Measurements from ENCODE around the gene SFXN2.

SFXN2 gene

GRCh38 chr10:102721954-102722353 lies 7.5 kb downstream of the SFXN2 start:
- peaks cover 18% of the 10 kb centered on the region; the same call in 1 of the 2 replicates for H3K4me1 ChIP-seq (ENCODE audit: control insufficient read depth, insufficient read depth, low read length)
- H3K36me3 ChIP-seq (ENCODE audit: control insufficient read depth, insufficient read depth, low read length), result peaks cover 32% of the 10 kb centered on the region
- no peak overlapping the region for H3K9ac ChIP-seq (ENCODE audit: low read length)
- no peak overlapping the region for H3K27ac ChIP-seq (ENCODE audit: low read depth, low read length)
- H3K27me3 ChIP-seq (ENCODE audit: control insufficient read depth, insufficient read depth, low read length), result no peaks in the 10 kb centered on the region
- H3K4me3 ChIP-seq (ENCODE audit: low read depth, low read length), result no peak overlapping the region
- H3K9me3 ChIP-seq (ENCODE audit: control insufficient read depth, insufficient read depth, low read depth, low read length), result no peaks in the 10 kb centered on the region

GRCh38 chr10:102723989-102724388 lies 9.6 kb downstream of the SFXN2 start:
- no peak overlapping the region for H3K9ac ChIP-seq (ENCODE audit: low read length)
- no peak overlapping the region for H3K27ac ChIP-seq (ENCODE audit: low read depth, low read length)
- no peaks in the 10 kb centered on the region for H3K27me3 ChIP-seq (ENCODE audit: control insufficient read depth, insufficient read depth, low read length)
- H3K36me3 ChIP-seq (ENCODE audit: control insufficient read depth, insufficient read depth, low read length), result peaks cover 44% of the 10 kb centered on the region
- no peak overlapping the region for H3K4me3 ChIP-seq (ENCODE audit: low read depth, low read length)
- no peaks in the 10 kb centered on the region for H3K9me3 ChIP-seq (ENCODE audit: control insufficient read depth, insufficient read depth, low read depth, low read length)
- no peaks in the 10 kb centered on the region for H3K4me1 ChIP-seq (ENCODE audit: control insufficient read depth, insufficient read depth, low read length)

GRCh38 chr10:102726274-102726673 lies 11.8 kb downstream of the SFXN2 start:
- H3K36me3 ChIP-seq (ENCODE audit: control insufficient read depth, insufficient read depth, low read length), result peaks cover 58% of the 10 kb centered on the region
- no peak overlapping the region for H3K9ac ChIP-seq (ENCODE audit: low read length)
- no peak overlapping the region for H3K4me3 ChIP-seq (ENCODE audit: low read depth, low read length)
- no peak overlapping the region for H3K27ac ChIP-seq (ENCODE audit: low read depth, low read length)
- no peaks in the 10 kb centered on the region for H3K4me1 ChIP-seq (ENCODE audit: control insufficient read depth, insufficient read depth, low read length)
- H3K27me3 ChIP-seq (ENCODE audit: control insufficient read depth, insufficient read depth, low read length), result no peaks in the 10 kb centered on the region
- H3K9me3 ChIP-seq (ENCODE audit: control insufficient read depth, insufficient read depth, low read depth, low read length), result no peaks in the 10 kb centered on the region

- Histone ChIP-seq H3K9me3 (ENCODE audit: control insufficient read depth, insufficient read depth, low read depth, low read length) (no peaks in the 10 kb centered on the region), H3K27ac (ENCODE audit: low read depth, low read length) (no peak overlapping the region), H3K36me3 (ENCODE audit: control insufficient read depth, insufficient read depth, low read length) (peaks cover 62% of the 10 kb centered on the region)
Measured at GRCh38 chr10:102727037-102727818, 12.8 kb downstream of the SFXN2 start.

GRCh38 chr10:102729029-102730026 lies 14.9 kb downstream of the SFXN2 start:
- no peak overlapping the region for H3K27ac ChIP-seq (ENCODE audit: low read depth, low read length)
- H3K27me3 ChIP-seq (ENCODE audit: control insufficient read depth, insufficient read depth, low read length), result no peaks in the 10 kb centered on the region
- H3K4me1 ChIP-seq (ENCODE audit: control insufficient read depth, insufficient read depth, low read length), result peaks cover under 1% of the 10 kb centered on the region; the same call in 1 of the 2 replicates
- H3K4me3 ChIP-seq (ENCODE audit: low read depth, low read length), result no peak overlapping the region
- H3K36me3 ChIP-seq (ENCODE audit: control insufficient read depth, insufficient read depth, low read length), result peaks cover 73% of the 10 kb centered on the region
- H3K9ac ChIP-seq (ENCODE audit: low read length), result no peak overlapping the region
- H3K9me3 ChIP-seq (ENCODE audit: control insufficient read depth, insufficient read depth, low read depth, low read length), result no peaks in the 10 kb centered on the region

More at GRCh38 chr10:102727037-102727818, 12.8 kb downstream of the SFXN2 start:
- H3K9ac ChIP-seq (ENCODE audit: low read length), result no peak overlapping the region
- H3K4me3 ChIP-seq (ENCODE audit: low read depth, low read length), result no peak overlapping the region
- no peaks in the 10 kb centered on the region for H3K27me3 ChIP-seq (ENCODE audit: control insufficient read depth, insufficient read depth, low read length)
- H3K4me1 ChIP-seq (ENCODE audit: control insufficient read depth, insufficient read depth, low read length), result no peaks in the 10 kb centered on the region

- Histone ChIP-seq H3K4me1 (ENCODE audit: control insufficient read depth, insufficient read depth, low read length) (peaks cover 12% of the 10 kb centered on the region; the same call in 1 of the 2 replicates), H3K36me3 (ENCODE audit: control insufficient read depth, insufficient read depth, low read length) (peaks cover 77% of the 10 kb centered on the region), H3K9me3 (ENCODE audit: control insufficient read depth, insufficient read depth, low read depth, low read length) (no peaks in the 10 kb centered on the region), H3K9ac (ENCODE audit: low read length) (no peak overlapping the region), H3K27me3 (ENCODE audit: control insufficient read depth, insufficient read depth, low read length) (no peaks in the 10 kb centered on the region), H3K27ac (ENCODE audit: low read depth, low read length) (no peak overlapping the region), H3K4me3 (ENCODE audit: low read depth, low read length) (no peak overlapping the region)
Measured at GRCh38 chr10:102731222-102731800, 16.9 kb downstream of the SFXN2 start.

GRCh38 chr10:102732661-102733060 lies 18.2 kb downstream of the SFXN2 start:
- Histone ChIP-seq H3K9ac (ENCODE audit: low read length) (no peak overlapping the region), H3K4me1 (ENCODE audit: control insufficient read depth, insufficient read depth, low read length) (peaks cover 12% of the 10 kb centered on the region; the same call in 1 of the 2 replicates), H3K27me3 (ENCODE audit: control insufficient read depth, insufficient read depth, low read length) (no peaks in the 10 kb centered on the region), H3K4me3 (ENCODE audit: low read depth, low read length) (no peak overlapping the region), H3K27ac (ENCODE audit: low read depth, low read length) (no peak overlapping the region), H3K9me3 (ENCODE audit: control insufficient read depth, insufficient read depth, low read depth, low read length) (no peaks in the 10 kb centered on the region), H3K36me3 (ENCODE audit: control insufficient read depth, insufficient read depth, low read length) (peaks cover 70% of the 10 kb centered on the region)

GRCh38 chr10:102735065-102735562 lies 20.7 kb downstream of the SFXN2 start:
- H3K27ac ChIP-seq (ENCODE audit: low read depth, low read length), result no peak overlapping the region
- no peaks in the 10 kb centered on the region for H3K9me3 ChIP-seq (ENCODE audit: control insufficient read depth, insufficient read depth, low read depth, low read length)
- H3K27me3 ChIP-seq (ENCODE audit: control insufficient read depth, insufficient read depth, low read length), result no peaks in the 10 kb centered on the region
- H3K36me3 ChIP-seq (ENCODE audit: control insufficient read depth, insufficient read depth, low read length), result peaks cover 62% of the 10 kb centered on the region
- no peak overlapping the region for H3K4me3 ChIP-seq (ENCODE audit: low read depth, low read length)
- peaks cover 16% of the 10 kb centered on the region; the same call in 1 of the 2 replicates for H3K4me1 ChIP-seq (ENCODE audit: control insufficient read depth, insufficient read depth, low read length)
- no peak overlapping the region for H3K9ac ChIP-seq (ENCODE audit: low read length)

GRCh38 chr10:102738692-102739121 lies 24.3 kb downstream of the SFXN2 start:
- Histone ChIP-seq H3K27ac (ENCODE audit: low read depth, low read length) (no peak overlapping the region), H3K4me1 (ENCODE audit: control insufficient read depth, insufficient read depth, low read length) (peaks cover 29% of the 10 kb centered on the region; the same call in 1 of the 2 replicates), H3K4me3 (ENCODE audit: low read depth, low read length) (no peak overlapping the region), H3K9ac (ENCODE audit: low read length) (no peak overlapping the region), H3K27me3 (ENCODE audit: control insufficient read depth, insufficient read depth, low read length) (no peaks in the 10 kb centered on the region), H3K36me3 (ENCODE audit: control insufficient read depth, insufficient read depth, low read length) (peaks cover 32% of the 10 kb centered on the region), H3K9me3 (ENCODE audit: control insufficient read depth, insufficient read depth, low read depth, low read length) (no peaks in the 10 kb centered on the region)

GRCh38 chr10:102740229-102740628 lies 25.8 kb downstream of the SFXN2 start:
- Histone ChIP-seq H3K4me1 (ENCODE audit: control insufficient read depth, insufficient read depth, low read length) (peaks cover 25% of the 10 kb centered on the region; the same call in 1 of the 2 replicates), H3K27ac (ENCODE audit: low read depth, low read length) (no peak overlapping the region), H3K9me3 (ENCODE audit: control insufficient read depth, insufficient read depth, low read depth, low read length) (no peaks in the 10 kb centered on the region), H3K9ac (ENCODE audit: low read length) (no peak overlapping the region), H3K27me3 (ENCODE audit: control insufficient read depth, insufficient read depth, low read length) (no peaks in the 10 kb centered on the region), H3K4me3 (ENCODE audit: low read depth, low read length) (no peak overlapping the region), H3K36me3 (ENCODE audit: control insufficient read depth, insufficient read depth, low read length) (peaks cover 22% of the 10 kb centered on the region)

Data from HUES6 (cell line).